Nephron progenitor cell (in vitro differentiated cells): ENCODE data around the gene AADAC.

Experiments
- DNase-seq: peaks from one replicate; pipeline ENCODE4 v3.0.0; 2021
- H3K27ac Mint-ChIP-seq: 2 replicates; pipeline ENCODE4 v1.8.0; 2021; ENCODE audit warnings: mild to moderate bottlenecking, moderate library complexity, mixed read lengths
- H3K27me3 Mint-ChIP-seq: 2 replicates; pipeline ENCODE4 v1.8.0; 2021; ENCODE audit warnings: mild to moderate bottlenecking, low read depth, mixed read lengths; ENCODE audit not compliant: poor library complexity
- H3K36me3 Mint-ChIP-seq: 2 replicates; pipeline ENCODE4 v1.8.0; 2021; ENCODE audit warnings: low read depth, mixed read lengths
- H3K4me1 Mint-ChIP-seq: 2 replicates; pipeline ENCODE4 v1.8.0; 2021; ENCODE audit warnings: mixed read lengths
- H3K4me3 Mint-ChIP-seq: 2 replicates; pipeline ENCODE4 v1.8.0; 2021; ENCODE audit warnings: mild to moderate bottlenecking, moderate library complexity, mixed read lengths
- H3K9me3 Mint-ChIP-seq: 2 replicates; pipeline ENCODE4 v1.8.0; 2021; ENCODE audit warnings: mild to moderate bottlenecking, moderate library complexity, mixed read lengths
- TF ChIP-seq, protein P1 (sequence below): fragments of 200-600 bp; sonication (generic); IDR thresholded peaks from 2 replicates; pipeline ENCODE4 v1.5.0; 2021; ENCODE audit warnings: antibody characterized with exemption

AADAC gene

DNA sequence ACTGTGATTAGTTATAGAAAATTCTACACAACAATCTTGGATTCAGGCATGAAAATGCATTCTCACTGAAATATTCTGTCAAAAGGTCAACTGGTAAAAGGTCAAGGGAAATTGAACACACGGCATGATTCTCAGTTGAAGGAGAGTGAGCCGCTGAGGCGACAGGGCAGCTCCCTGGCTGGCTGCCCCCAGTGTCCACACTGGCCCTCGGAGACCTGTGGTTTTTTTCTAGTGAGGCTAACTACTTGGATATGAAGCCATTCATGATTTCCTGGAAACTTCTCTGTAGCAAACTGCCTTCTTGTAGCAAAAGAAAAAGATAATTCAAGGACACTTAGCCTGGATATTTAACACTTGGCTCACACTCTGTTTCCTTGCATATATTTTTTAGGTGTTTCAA is 43.0 kb upstream of the AADAC start:
- TF ChIP-seq, protein P1, sequence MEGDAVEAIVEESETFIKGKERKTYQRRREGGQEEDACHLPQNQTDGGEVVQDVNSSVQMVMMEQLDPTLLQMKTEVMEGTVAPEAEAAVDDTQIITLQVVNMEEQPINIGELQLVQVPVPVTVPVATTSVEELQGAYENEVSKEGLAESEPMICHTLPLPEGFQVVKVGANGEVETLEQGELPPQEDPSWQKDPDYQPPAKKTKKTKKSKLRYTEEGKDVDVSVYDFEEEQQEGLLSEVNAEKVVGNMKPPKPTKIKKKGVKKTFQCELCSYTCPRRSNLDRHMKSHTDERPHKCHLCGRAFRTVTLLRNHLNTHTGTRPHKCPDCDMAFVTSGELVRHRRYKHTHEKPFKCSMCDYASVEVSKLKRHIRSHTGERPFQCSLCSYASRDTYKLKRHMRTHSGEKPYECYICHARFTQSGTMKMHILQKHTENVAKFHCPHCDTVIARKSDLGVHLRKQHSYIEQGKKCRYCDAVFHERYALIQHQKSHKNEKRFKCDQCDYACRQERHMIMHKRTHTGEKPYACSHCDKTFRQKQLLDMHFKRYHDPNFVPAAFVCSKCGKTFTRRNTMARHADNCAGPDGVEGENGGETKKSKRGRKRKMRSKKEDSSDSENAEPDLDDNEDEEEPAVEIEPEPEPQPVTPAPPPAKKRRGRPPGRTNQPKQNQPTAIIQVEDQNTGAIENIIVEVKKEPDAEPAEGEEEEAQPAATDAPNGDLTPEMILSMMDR, result no peak
- Mint-ChIP-seq H3K4me3 (no peak overlapping the region), H3K27ac (no peak overlapping the region), H3K27me3 (no peaks in the 10 kb centered on the region), H3K9me3 (no peaks in the 10 kb centered on the region), H3K4me1 (peaks cover 5% of the 10 kb centered on the region), H3K36me3 (no peaks in the 10 kb centered on the region)
- DNase-seq, result no peak

DNA sequence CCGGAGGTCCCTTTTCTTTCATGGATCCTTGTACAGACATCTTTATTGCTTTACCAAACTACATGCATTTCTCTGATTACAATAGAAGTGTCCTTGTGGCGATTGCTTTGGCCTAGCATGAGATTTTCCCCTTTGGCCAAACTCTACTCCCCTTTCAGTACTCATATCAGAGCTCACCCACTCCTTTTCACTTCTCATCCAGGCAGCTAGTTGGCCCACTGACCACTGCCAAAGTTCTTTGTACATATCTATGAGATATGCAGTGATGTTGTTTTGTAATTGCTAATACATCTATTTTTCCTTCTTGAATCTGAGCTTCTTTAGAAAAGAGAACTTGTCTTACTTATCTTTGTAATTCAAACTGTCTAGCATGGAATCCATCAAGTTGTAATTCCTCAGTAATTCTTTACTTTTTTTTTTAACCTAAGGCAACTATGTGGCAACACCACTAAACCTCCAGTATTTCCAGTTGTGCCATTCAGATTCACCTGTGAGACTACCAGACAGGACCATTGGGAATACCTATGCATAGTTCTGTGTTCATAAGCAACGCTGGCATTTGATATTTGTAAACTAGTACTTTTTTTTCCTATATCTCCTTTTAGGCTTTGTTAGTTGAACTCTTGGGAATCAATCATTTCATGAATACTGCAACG is 41.0 kb upstream of the AADAC start:
- peaks cover 5% of the 10 kb centered on the region for H3K4me1 Mint-ChIP-seq
- DNase-seq, result no peak
- no peak overlapping the region for H3K4me3 Mint-ChIP-seq
- no peak overlapping the region for H3K27ac Mint-ChIP-seq
- no peaks in the 10 kb centered on the region for H3K27me3 Mint-ChIP-seq
- TF ChIP-seq, protein P1, result no peak
- H3K36me3 Mint-ChIP-seq, result no peaks in the 10 kb centered on the region
- H3K9me3 Mint-ChIP-seq, result no peaks in the 10 kb centered on the region

DNA sequence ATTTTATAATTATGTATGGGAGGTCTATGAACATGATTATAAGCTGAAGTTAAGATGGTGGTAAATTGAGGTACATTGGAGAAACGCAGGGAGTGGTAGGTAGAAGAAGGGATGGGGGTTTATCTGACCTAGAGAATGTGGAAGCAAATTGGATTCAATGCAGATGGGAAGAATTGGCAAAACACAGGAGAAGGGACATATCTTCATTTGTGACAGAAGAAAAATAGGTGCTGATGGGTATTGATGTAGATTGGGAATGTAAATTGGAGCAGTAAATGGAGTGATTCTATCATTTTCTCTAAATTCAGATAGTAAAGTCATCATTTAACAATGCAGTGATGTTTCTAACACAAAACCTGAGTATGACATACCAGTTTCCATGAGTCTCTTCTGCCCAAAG is 39.7 kb upstream of the AADAC start:
- Mint-ChIP-seq H3K36me3 (no peaks in the 10 kb centered on the region), H3K9me3 (no peaks in the 10 kb centered on the region), H3K4me3 (no peak overlapping the region), H3K4me1 (peaks cover 5% of the 10 kb centered on the region), H3K27ac (no peak overlapping the region), H3K27me3 (no peaks in the 10 kb centered on the region)
- TF ChIP-seq, protein P1, result no peak
- no peak for DNase-seq

GRCh38 chr3:151774910-151775309 is 39.0 kb upstream of the AADAC start:
- Mint-ChIP-seq H3K27me3 (no peaks in the 10 kb centered on the region), H3K36me3 (no peaks in the 10 kb centered on the region), H3K4me3 (no peak overlapping the region), H3K4me1 (peaks cover 5% of the 10 kb centered on the region), H3K9me3 (no peaks in the 10 kb centered on the region), H3K27ac (no peak overlapping the region)
- no peak for DNase-seq
- TF ChIP-seq, protein P1, result no peak

GRCh38 chr3:151775314-151776258 is 38.3 kb upstream of the AADAC start:
- no peaks in the 10 kb centered on the region for H3K4me1 Mint-ChIP-seq
- H3K9me3 Mint-ChIP-seq, result no peaks in the 10 kb centered on the region
- no peak overlapping the region for H3K27ac Mint-ChIP-seq
- no peaks in the 10 kb centered on the region for H3K27me3 Mint-ChIP-seq
- TF ChIP-seq, protein P1, result no peak
- no peak for DNase-seq
- H3K36me3 Mint-ChIP-seq, result no peaks in the 10 kb centered on the region
- H3K4me3 Mint-ChIP-seq, result no peak overlapping the region
